Stimulated activated memory B cell treated with anti-CD40 and anti-IgM and Interleukin-4, amounts not matched to agents 10 μg/mL and 1 μg/mL and 100 μg/mL, for 72 hours (primary cell): ENCODE results near the gene ZNF793.
A peak's percentile ranks its signal among the peaks of the same experiment; 100 is the strongest.

Source experiments
- ATAC-seq: fragments of 150-1000 bp; cut with Tn5 transposase; 2 replicates; pipeline ENCODE4 v1.10.0; 2021
- H3K27ac Mint-ChIP-seq: one replicate; pipeline ENCODE4 v1.8.0; 2022; ENCODE audit warnings: mild to moderate bottlenecking, mixed read lengths
- H3K27me3 Mint-ChIP-seq: one replicate; pipeline ENCODE4 v1.8.0; 2022; ENCODE audit warnings: mixed read lengths
- H3K36me3 Mint-ChIP-seq: one replicate; pipeline ENCODE4 v1.8.0; 2022; ENCODE audit warnings: mixed read lengths
- H3K4me1 Mint-ChIP-seq: one replicate; pipeline ENCODE4 v1.8.0; 2022; ENCODE audit warnings: mixed read lengths
- H3K4me3 Mint-ChIP-seq: one replicate; pipeline ENCODE4 v1.8.0; 2022; ENCODE audit warnings: mild to moderate bottlenecking, moderate library complexity, mixed read lengths
- H3K9me3 Mint-ChIP-seq: one replicate; pipeline ENCODE4 v1.8.0; 2022; ENCODE audit warnings: mixed read lengths

Gene ZNF793

GRCh38 chr19:37519890-37520289 lies 13.2 kb downstream of the ZNF793 start:
- ATAC-seq = no peak
- Mint-ChIP-seq H3K4me3 (no peak overlapping the region), H3K4me1 (no peaks in the 10 kb centered on the region), H3K9me3 (peaks cover 22% of the 10 kb centered on the region), H3K36me3 (peaks cover 95% of the 10 kb centered on the region), H3K27me3 (no peaks in the 10 kb centered on the region), H3K27ac (no peak overlapping the region)

- no peak for ATAC-seq
- Mint-ChIP-seq H3K9me3 (peaks cover 39% of the 10 kb centered on the region), H3K27me3 (no peaks in the 10 kb centered on the region), H3K4me3 (no peak overlapping the region), H3K27ac (no peak overlapping the region), H3K4me1 (no peaks in the 10 kb centered on the region), H3K36me3 (peaks cover 60% of the 10 kb centered on the region)
Measured at GRCh38 chr19:37537391-37537947, 30.7 kb downstream of the ZNF793 start.

- ATAC-seq = peak; percentile 94
- Mint-ChIP-seq H3K36me3 (peaks cover 49% of the 10 kb centered on the region), H3K27me3 (no peaks in the 10 kb centered on the region), H3K4me3 (peak overlapping the region; percentile 92), H3K27ac (peak overlapping the region; percentile 95), H3K9me3 (peaks cover 41% of the 10 kb centered on the region), H3K4me1 (peaks cover 15% of the 10 kb centered on the region)
Measured at GRCh38 chr19:37551129-37551993, 44.6 kb downstream of the ZNF793 start.

- no peak overlapping the region for H3K4me3 Mint-ChIP-seq
- peaks cover 27% of the 10 kb centered on the region for H3K9me3 Mint-ChIP-seq
- peaks cover 80% of the 10 kb centered on the region for H3K36me3 Mint-ChIP-seq
- H3K4me1 Mint-ChIP-seq = no peaks in the 10 kb centered on the region
- no peak for ATAC-seq
- no peaks in the 10 kb centered on the region for H3K27me3 Mint-ChIP-seq
- no peak overlapping the region for H3K27ac Mint-ChIP-seq
Measured at GRCh38 chr19:37563518-37563917, 56.8 kb downstream of the ZNF793 start.

- no peaks in the 10 kb centered on the region for H3K27me3 Mint-ChIP-seq
- H3K4me1 Mint-ChIP-seq = no peaks in the 10 kb centered on the region
- ATAC-seq = no peak
- H3K9me3 Mint-ChIP-seq = peaks cover 27% of the 10 kb centered on the region
- no peak overlapping the region for H3K4me3 Mint-ChIP-seq
- H3K36me3 Mint-ChIP-seq = peaks cover 81% of the 10 kb centered on the region
- H3K27ac Mint-ChIP-seq = no peak overlapping the region
Measured at GRCh38 chr19:37564624-37565369, 58.1 kb downstream of the ZNF793 start.

GRCh38 chr19:37565370-37565669 lies 58.6 kb downstream of the ZNF793 start:
- no peak for ATAC-seq
- Mint-ChIP-seq H3K4me3 (no peak overlapping the region), H3K27me3 (no peaks in the 10 kb centered on the region), H3K36me3 (peaks cover 86% of the 10 kb centered on the region), H3K4me1 (no peaks in the 10 kb centered on the region), H3K27ac (no peak overlapping the region), H3K9me3 (peaks cover 31% of the 10 kb centered on the region)

- ATAC-seq = no peak
- peaks cover 38% of the 10 kb centered on the region for H3K9me3 Mint-ChIP-seq
Measured at GRCh38 chr19:37572203-37572602, 65.5 kb downstream of the ZNF793 start.

GRCh38 chr19:37583340-37583739 lies 76.6 kb downstream of the ZNF793 start:
- no peaks in the 10 kb centered on the region for H3K27me3 Mint-ChIP-seq
- H3K4me1 Mint-ChIP-seq = no peaks in the 10 kb centered on the region
- peaks cover 28% of the 10 kb centered on the region for H3K9me3 Mint-ChIP-seq
- H3K36me3 Mint-ChIP-seq = no peaks in the 10 kb centered on the region
- H3K27ac Mint-ChIP-seq = no peak overlapping the region
- ATAC-seq = no peak
- H3K4me3 Mint-ChIP-seq = no peak overlapping the region

More at GRCh38 chr19:37572203-37572602, 65.5 kb downstream of the ZNF793 start:
- no peak overlapping the region for H3K4me3 Mint-ChIP-seq
- no peaks in the 10 kb centered on the region for H3K27me3 Mint-ChIP-seq
- H3K27ac Mint-ChIP-seq = no peak overlapping the region
- H3K36me3 Mint-ChIP-seq = peaks cover 38% of the 10 kb centered on the region
- H3K4me1 Mint-ChIP-seq = no peaks in the 10 kb centered on the region
